ENCODE results near the gene RBM33. TPM values are rescaled to one million over a fixed set of nuclear protein-coding genes. Genes with fewer than 3 reads are reported as not detected.

The RBM33 gene
- total and polyA plus RNA-seq, 2 of the 4 experiments (the other 2 are of a cell fraction) = 7.3 to 10.8 TPM

GRCh38 chr7:155682484-155682883 lies 38.0 kb downstream of the RBM33 start:
- H4K8ac ChIP-seq (ENCODE audit: low read depth in 2 of 2, low read length in 2 of 2) = no peak overlapping the region
- ChIA-PET CTCF (no interaction called here), POLR2A (ENCODE audit: unreplicated experiment) (no interaction called here)
- 100% methylated on average over 2 of the region's 5 CpGs; no CpG with 5 or more reads in 1 of the 2 experiments for WGBS, 2 experiments (ENCODE audit: extremely low coverage in 2 of 2, insufficient read length in 1 of 2)
- in situ Hi-C loops (cut with MboI; ENCODE audit: low sequenced_read_pairs) (no loop called here), intact Hi-C loops (cut with micrococcal nuclease) (no loop called here), dilution Hi-C loops (cut with HindIII; ENCODE audit: low sequenced_read_pairs, unreplicated experiment) (no loop called here)
- H3K4me2 ChIP-seq (ENCODE audit: low read depth, low read length) = no peak overlapping the region
- no peaks in the 10 kb centered on the region for H3K9me3 ChIP-seq (ENCODE audit: control insufficient read depth, insufficient read depth, low read length)
- TF ChIP-seq RCOR1 (IDR thresholded peaks at IDR 0.05; ENCODE audit: insufficient replicate concordance, low read length) = no peak
- TF ChIP-seq BHLHE40 (IDR thresholded peaks at IDR 0.05; ENCODE audit: low read depth, low read length) = no peak
- no peak for TF ChIP-seq NFE2L2 (IDR thresholded peaks at IDR 0.05; ENCODE audit: low read depth, low read length)
- H2BK5ac ChIP-seq (ENCODE audit: low read depth, low read length, poor library complexity, severe bottlenecking) = no peak overlapping the region
- H2AK5ac ChIP-seq (ENCODE audit: low read depth, low read length) = no peak overlapping the region
- H3K56ac ChIP-seq (ENCODE audit: extremely low read depth, insufficient read depth, low read length) = no peak overlapping the region
- no peak overlapping the region for H3K4me3 ChIP-seq (ENCODE audit: insufficient read depth, low read depth, low read length)
- no peak overlapping the region for H4K91ac ChIP-seq (ENCODE audit: insufficient read depth, low read depth, low read length)
- no peak overlapping the region for H3K14ac ChIP-seq (replicated peaks; ENCODE audit: low read depth, low read length)
- no peak overlapping the region for H2BK15ac ChIP-seq (ENCODE audit: low read depth, low read length)
- H4K20me1 ChIP-seq (ENCODE audit: insufficient read depth, low read length) = peaks cover 21% of the 10 kb centered on the region
- H3K27ac ChIP-seq (ENCODE audit: insufficient read depth, low read length) = no peak overlapping the region
- H3K9ac ChIP-seq (ENCODE audit: low read depth, low read length) = no peak overlapping the region
- H3K4ac ChIP-seq (ENCODE audit: low read depth, low read length) = no peak overlapping the region
- no peak for DNase-seq
- H2BK120ac ChIP-seq (ENCODE audit: low read depth, low read length) = no peak overlapping the region
- peaks cover 3% of the 10 kb centered on the region; the same call in 1 of the 2 replicates for H3K4me1 ChIP-seq (ENCODE audit: control insufficient read depth, insufficient read depth, low read length)
- H3K18ac ChIP-seq (ENCODE audit: low read depth, low read length) = no peak overlapping the region
- peaks cover 23 to 45% of the 10 kb centered on the region in 2 experiments for H3K79me1 ChIP-seq (ENCODE audit: low read depth in 1 of 2, low read length in 2 of 2)
- no peak for ATAC-seq (ENCODE audit: low read depth)
- no peak overlapping the region for H4K5ac ChIP-seq (ENCODE audit: low read depth, low read length)
- BruUV-seq (replicated peaks) = no TSS peak
- H2BK20ac ChIP-seq (ENCODE audit: low read depth, low read length) = no peak overlapping the region
- H2AK9ac ChIP-seq (replicated peaks; ENCODE audit: low read depth, low read length, poor library complexity) = no peak overlapping the region
- H3K36me3 ChIP-seq (ENCODE audit: control insufficient read depth, insufficient read depth, low read length) = peaks cover 25% of the 10 kb centered on the region
- H2AFZ ChIP-seq (replicated peaks; ENCODE audit: low read length, poor library complexity) = no peak overlapping the region
- H3K27me3 ChIP-seq (ENCODE audit: control insufficient read depth, insufficient read depth, low read length) = no peaks in the 10 kb centered on the region
- peaks cover 4% of the 10 kb centered on the region; the same call in 1 of the 2 replicates for H3K9me1 ChIP-seq (ENCODE audit: insufficient read depth, low read length)
- no peak overlapping the region; the same call in 1 of the 2 replicates for H3K23ac ChIP-seq (ENCODE audit: low read depth, low read length)
